ENCODE results near the gene CEMIP2.

The CEMIP2 gene

DNA sequence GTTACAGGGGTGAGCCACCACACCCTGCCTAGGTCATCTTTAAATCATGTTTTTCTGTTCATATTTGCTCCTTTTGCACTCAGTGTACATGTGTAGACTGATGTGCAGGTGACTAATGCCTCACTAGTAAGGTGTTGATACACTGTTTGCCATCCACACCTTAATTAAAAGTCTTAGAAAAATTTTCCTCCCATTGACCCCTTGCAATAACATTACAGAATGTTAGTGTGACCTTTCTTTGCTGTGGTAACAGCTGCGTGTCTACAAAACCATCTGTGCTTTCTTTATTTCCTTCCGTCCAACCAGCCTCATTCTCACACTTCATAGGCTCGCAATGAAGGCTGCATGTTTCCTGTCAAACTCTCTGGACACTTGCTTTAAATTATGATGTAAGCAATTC is 6.6 kb upstream of the CEMIP2 start:
- DNase-seq (ENCODE audit: low read depth in 2 of 2), result no peak

DNA sequence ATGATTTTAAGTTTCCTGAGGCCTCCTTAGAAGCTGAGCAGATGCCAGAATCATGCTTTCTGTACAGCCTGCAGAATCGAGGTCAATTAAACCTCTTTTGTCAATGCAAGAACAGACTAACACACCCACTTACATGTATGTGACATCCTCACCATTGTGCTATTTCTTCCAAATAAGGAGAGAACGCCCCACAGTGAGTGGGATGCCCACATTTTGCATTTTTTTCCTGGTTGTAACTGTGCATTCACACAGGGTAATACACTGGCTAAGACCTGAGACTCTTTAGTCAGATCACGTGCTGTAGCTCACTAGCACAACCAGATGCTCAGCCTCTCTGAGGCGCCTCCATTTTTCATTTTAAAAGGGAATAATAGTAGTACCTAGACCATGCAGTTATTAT is 4.4 kb upstream of the CEMIP2 start:
- no peak for DNase-seq (ENCODE audit: low read depth in 2 of 2)

DNA sequence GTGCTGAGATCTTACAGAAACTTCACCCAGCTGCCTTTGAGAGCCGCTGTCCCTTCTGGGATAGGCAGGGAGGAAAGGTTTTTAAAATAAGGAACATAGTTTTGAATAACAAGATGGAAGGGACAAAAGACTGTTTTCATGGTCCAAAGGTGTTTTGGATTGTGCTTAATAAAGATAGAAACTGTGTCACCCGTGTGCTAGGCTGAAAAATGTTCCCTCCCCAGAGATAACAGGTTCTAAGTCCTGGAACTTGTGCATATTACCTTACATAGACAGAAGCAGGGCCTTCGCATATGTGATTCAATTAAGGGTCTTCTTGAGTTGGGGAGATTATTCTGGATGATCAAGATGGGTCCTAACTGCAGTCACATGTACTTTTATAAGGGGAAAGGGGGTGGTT is 1.9 kb upstream of the CEMIP2 start:
- DNase-seq (ENCODE audit: low read depth in 2 of 2), result no peak

DNA sequence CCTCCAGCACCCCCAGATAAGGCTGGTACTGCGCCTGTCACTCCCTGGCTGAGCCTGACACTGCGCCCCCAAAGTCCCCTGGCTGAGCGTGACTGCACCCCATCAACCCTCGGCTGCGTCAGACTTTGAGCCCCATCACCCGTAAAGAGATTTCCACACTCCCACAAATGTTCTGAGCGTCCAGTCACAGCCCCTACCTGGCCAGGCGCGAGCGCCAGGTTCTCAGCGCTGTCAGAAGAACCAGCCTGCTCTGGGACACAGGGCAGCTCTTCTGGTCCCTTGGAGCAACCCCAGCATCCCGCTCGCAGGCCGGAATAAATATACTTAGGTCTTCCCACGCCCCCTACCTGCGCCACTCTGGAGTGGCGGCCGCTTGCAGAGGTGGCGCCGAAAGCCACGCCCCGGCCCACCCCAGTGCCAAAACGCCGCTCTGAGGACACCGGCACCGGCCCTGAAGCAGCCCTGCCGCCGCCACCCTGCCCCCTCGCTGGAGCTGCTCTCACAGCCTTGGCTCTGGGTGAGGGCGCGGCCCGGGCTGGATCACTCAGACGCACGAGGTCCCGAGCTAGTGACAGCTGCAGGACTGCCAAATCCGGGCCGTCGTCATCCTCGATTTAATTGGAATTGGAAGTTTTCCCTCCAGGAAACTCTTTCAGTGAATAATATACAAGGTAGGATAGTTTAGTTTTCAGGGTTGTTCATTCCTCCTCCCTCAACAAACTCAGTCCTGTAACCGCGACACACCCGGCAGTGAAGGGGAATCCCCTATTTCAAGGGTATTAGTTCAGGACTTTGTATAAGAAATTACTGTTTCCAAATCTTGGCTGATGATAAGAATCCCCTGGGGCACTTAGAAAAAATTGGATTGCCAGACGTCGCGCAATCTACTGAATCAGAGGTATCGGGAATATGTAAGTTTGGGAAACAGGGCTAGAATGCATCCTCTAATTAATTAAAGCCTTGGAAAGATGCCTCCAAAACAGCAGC is 1.2 kb upstream of the CEMIP2 start:
- DNase-seq (ENCODE audit: low read depth in 2 of 2), result no peak

DNA sequence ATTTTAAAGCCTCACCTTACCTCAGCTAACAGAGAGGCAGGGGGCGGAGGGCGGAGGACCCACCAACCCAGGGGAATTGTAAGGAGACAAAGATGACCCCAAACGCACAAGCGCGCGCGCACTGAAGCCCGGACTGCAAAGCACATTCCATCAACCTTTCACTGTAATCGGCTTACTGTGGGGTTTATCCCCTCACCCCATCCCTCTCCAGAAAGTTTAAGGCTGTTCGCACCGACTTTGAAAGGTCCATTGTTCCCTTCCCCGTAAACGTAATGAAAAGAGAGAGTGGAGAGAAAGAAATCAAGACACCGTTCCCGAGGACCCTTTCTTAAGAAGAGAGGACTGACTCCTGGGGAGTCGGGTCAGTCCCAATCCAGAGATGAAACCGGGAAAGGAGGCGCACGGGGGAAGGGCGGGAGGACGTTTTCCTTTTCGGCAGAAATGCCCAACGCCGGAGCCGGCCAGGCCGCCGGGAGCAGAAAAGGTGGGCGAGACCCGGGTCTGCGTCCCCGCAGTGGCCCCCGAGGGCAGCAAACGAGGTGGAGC is 464 bp downstream of the CEMIP2 start:
- DNase-seq (ENCODE audit: low read depth in 2 of 2), result no peak

DNA sequence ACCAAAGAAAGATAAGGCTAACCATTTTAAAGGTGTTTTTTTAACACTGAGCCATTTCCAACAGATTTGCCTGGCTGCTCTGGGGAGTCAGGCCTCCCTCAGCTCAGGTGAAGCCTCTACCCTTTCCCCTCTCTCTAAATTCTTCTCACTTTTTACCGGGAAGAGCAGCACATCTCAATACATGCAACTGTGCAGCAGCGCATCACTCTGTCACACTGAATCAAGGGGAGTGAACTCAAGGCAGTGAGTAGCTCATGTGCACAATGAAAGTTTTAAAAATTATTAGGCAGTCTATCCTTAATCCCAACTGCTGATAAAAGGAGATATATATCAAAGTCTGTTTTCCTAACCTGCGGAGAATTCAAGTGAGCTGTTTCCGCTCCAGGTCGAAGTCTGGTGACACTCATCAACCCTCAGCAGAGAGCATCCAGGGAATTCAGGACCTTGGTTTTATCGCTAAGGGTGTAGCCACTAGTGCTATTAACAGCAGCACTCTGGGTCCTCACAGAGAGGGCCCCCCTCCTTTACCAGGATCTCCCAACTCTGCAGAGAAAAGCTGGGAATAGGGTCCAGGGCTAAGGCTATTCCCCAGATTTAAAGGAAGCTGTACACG is 1.0 kb downstream of the CEMIP2 start:
- DNase-seq (ENCODE audit: low read depth in 2 of 2), result no peak

DNA sequence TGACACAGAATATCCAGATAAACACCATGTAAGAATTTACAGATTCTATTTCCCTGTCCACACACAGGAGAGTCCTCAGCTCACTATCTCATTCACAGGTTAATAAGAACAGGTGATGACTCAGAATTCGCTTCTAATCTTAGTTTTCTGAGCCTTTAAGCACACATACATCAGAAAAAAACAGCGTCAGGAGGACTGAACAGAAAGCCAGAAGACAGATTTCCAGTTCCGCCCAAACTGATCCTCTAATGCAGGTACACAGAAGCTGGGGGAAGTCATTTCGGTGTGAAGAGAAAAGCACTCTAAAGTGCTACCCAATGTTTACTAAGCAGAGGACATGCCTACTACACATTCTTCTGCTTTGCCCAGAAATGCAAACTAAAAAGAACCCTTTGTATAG is 1.6 kb downstream of the CEMIP2 start:
- no peak for DNase-seq (ENCODE audit: low read depth in 2 of 2)

DNA sequence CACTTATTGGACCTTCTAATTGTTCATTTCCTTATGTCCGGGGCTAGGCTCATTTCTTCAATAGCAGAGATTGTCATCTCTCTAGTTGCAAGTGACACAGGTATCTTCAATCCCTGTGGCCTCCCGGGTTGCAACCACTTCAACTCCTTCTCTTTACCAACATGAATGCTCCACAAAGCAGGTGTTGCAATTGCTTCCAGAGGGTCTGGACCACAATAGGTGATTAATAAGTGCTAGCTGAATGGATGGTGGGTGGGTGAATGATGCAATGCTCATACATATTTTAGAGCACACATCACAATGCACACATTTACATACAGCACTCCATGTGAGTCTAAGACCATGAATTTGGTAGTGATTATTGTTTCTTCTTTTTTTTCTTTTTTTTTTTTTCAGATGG is 2.6 kb downstream of the CEMIP2 start:
- peak; percentile 45 to 46 for DNase-seq (ENCODE audit: low read depth in 2 of 2)

DNA sequence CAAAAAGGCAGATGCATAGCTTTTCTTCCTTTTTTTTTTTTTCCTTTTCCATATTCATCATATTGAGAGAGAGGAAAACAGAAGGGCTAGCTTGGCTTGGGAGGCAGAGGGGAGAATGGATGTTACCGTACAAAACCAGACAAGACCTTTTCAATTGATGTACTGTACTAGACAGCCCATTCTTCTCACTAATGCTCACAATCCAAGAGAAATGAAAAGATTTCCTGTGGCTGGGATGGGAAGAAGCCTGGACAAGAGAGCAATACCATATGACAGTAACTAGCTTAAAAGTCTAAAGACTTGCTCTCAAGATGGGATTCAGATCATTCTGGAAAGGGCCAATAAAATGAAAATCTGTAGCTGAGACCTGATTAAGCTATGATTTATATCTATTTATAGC is 3.4 kb downstream of the CEMIP2 start:
- DNase-seq (ENCODE audit: low read depth in 2 of 2), result no peak

DNA sequence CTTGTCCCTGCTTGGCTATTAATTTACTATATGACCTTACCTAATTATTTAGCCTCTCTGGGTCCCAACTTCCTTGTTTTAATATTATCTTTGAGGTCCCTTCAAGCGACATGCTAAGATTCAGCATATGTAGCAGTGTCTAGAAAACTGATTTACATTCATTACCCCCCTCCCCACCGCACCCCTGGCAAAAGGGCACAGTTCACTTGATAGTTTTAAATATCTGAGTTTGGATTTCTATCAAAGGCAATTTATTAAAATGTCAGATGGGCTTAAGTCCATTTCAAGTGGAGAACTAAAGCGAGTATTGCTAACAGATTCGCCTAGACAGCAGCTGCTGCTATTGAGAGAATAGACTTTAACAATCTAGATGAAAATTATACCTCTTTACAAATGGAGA is 3.9 kb downstream of the CEMIP2 start:
- no peak for DNase-seq (ENCODE audit: low read depth in 2 of 2)

DNA sequence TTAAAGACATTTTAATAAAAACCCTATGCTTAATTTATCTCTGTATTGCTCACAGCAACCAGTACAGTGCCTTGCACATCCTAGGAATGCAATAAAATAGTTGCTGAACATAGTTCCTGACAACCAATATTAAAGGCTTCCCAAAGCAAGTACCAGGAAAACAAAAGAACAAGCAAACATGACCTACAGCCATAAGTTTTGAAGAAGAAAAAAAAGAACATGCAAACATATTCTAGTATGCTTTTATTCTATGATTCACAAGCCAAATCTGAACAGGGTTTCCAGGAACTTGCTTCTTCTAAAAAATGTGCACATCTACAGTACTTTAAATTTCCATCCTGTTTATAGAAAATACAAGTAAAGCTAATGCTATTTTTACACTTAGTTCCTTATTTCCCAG is 4.5 kb downstream of the CEMIP2 start:
- peak; percentile 70 for DNase-seq (ENCODE audit: low read depth in 2 of 2)

DNA sequence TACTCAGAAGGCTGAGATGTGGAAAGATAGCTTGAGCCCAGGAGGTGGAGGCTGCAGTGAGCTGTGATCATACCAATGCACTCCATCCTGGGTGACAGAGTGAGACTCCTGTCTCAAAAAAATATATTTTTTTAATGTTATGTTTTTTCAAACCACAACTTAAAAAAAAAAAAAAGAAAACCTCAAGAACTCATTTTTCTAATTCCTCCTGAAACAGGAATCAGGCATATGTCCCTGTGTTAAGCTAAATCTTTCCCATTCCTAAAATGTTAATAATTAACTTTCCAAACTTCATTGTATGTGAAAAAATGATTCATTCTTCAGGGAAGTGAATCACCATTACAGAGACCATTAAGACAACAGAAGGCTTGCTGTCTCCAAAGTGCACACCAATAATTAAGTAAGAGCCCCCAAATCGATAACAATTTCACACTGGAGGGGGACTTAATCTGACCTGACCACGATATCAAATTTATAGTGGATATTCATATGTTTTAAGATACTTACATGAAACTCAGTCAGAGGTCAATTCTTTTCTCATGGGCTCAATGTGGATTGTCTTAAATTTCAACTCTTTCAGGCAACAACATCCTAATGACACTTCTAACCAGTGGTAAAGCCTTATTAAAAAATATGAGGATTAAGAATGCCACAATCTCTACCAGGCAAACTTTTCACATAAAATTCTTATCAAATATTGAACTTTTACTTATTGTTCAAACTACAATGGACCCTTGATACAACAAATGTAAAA is 5.2 kb downstream of the CEMIP2 start:
- DNase-seq (ENCODE audit: low read depth in 2 of 2), result peak; percentile 82 to 84

DNA sequence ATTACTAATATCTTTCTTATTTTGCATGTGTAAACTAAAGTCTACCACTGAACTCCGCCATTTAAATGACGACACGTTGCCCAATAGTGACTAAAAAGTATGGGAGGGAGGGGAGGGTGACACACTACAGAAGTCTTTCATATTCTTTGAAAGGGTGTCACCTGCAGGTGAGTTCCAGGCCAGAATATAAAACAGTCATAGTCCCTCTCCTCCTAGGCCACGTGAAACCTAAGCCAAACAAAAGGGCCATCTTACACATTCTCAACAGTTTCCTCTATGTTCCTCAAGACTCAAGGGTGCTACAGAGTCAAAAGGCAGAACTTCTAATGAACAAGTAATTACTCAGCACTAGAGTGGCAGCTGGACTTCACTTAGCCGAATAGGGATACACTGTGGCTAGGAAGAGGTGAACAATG is 6.4 kb downstream of the CEMIP2 start:
- DNase-seq (ENCODE audit: low read depth in 2 of 2), result no peak

DNA sequence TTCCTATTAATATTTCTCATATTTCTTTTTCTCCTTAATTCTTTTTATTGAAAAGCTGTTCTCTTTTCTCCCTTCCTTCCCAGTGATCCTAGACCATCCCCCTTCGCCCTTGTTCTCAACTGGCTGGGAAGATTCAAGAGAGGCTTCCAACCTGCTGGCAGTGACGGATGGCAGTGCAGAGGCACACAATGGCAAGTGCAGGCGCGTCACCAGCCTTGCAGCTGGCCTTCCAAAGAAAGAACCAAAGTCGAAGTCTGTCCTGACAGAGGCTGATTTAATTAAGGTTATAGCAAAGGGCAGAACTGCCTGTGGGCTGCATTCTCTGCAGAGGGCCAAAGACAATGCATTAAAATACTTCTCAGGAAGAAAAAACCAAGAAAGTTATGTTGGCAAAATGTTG is 7.4 kb downstream of the CEMIP2 start:
- DNase-seq (ENCODE audit: low read depth in 2 of 2), result no peak

DNA sequence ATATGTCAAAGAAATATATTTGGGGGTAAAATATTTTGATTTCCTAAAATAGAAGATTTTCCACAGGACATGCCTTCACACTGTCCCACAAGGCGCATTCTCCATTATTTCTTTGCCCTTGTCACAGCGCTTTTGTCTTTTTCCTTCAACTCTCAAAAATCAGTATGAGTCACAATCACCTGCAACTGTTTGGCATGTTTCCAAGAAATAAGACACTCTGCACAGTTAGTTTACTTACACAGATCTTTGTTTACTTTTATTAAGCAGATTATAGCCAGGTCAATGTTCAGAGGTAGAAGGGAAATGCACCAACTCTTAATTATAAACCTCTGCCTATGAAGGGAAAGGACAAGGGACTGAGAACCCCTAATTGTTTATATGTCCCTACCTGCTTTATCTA is 9.5 kb downstream of the CEMIP2 start:
- no peak for DNase-seq (ENCODE audit: low read depth in 2 of 2)

DNA sequence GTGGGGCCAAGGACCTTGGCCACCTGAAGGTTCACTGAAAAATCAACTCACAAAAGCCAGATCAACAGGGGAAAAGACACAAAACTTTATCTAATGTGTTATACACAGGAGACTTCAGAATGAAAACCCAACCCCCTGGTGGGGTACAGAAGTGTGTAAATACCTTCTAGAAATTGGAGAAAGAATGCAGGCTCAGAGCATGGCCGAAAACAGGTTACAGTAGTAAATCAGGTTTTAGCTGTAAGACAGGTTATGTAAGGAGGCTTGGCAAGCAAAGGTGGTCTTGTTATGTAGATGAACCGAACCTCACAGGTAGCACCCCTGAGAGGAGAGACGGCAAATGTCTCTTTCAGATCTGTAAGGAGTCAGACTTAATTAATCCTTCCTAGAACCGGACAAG is 10.0 kb downstream of the CEMIP2 start:
- no peak for DNase-seq (ENCODE audit: low read depth in 2 of 2)

DNA sequence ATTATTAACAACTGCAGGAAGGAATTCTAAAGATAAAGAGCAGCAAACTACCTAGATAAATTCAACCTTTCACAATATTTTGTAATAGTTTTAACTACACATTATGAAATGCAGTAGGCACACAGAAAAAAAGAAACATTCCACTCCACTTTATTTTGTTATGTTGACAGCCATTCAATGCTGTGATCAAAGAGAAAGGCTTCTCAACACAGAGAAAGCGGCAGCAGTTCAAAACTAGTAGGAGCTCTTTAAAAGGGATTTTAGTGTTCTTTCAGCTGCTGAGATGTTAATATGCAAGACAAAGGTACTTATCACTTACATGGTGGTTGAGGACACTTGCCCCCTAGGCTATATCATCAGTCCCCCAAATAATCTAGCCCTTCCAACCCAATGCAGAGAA is 11.6 kb downstream of the CEMIP2 start:
- DNase-seq (ENCODE audit: low read depth in 2 of 2), result no peak

DNA sequence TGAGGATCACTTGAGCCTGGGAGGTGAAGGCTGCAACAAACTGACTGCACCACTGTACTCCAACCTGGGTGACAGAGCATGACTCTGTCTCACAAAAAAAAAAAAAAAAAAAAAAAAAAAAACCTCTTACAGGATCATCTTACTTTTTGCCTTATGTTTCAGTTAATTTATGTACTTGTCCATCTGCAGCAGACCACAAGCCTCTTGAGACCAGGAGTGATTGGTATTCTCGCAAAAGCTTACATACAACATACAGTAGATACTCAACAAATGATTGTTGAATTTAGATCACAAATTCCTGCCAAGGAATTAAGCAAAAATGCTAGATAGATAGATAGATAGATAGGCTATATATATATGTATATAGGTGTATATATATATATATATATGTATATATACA is 12.4 kb downstream of the CEMIP2 start:
- no peak for DNase-seq (ENCODE audit: low read depth in 2 of 2)

DNA sequence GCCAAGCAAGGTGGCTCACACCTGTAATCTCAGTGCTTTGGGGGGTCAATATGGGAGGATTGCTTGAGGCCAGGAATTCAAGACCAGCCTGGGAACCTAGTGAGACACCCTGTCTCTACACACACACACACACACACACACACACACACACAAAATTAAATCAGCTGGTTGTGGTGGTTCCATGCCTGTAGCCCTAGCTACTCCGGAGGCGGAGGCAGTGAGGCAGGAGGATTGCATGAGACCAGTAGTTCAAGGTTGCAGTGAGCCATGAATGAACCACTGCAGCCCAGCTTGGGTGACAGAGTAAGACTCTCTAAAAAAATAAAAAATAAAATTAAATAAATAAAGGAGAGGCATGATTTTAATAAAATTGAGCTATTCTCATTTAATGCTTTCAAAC is 13.1 kb downstream of the CEMIP2 start:
- no peak for DNase-seq (ENCODE audit: low read depth in 2 of 2)

DNA sequence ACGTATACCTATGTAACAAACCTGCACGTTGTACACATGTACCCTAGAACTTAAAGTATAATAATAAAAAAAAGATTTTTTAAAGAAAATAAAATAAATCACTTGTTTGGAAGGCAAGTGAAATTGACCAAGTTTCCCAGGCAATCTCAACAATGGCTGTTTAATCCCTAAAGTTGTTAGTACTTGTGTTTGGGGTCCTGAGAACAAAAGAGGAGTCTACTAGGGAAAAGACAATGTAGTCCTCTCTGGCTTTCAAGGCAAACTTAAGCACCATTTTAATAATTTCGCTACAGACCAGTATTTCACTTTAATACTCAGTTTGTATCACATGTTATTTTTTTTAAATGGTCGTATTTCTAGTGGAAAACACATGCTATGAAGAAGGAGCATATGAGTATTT is 14.2 kb downstream of the CEMIP2 start:
- no peak for DNase-seq (ENCODE audit: low read depth in 2 of 2)

DNA sequence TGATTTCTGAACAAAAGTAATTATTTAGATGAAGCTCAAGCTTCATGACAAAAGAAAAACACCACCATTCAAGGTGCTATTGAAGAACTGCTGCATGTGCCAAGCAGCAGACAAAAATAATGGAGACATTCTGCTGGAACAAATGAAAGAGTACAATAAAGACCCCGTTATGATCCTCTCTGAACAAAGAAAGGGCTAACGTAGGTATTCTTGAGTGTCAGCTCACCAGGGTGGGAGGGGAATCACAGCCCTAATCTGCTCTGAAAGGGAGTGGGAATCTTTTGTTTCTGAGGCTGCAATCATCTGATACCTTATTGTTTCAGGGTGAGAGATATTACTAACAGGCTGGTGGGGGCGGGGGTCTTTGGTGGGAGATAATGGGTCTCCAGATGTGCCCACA is 15.4 kb downstream of the CEMIP2 start:
- DNase-seq (ENCODE audit: low read depth in 2 of 2), result no peak

DNA sequence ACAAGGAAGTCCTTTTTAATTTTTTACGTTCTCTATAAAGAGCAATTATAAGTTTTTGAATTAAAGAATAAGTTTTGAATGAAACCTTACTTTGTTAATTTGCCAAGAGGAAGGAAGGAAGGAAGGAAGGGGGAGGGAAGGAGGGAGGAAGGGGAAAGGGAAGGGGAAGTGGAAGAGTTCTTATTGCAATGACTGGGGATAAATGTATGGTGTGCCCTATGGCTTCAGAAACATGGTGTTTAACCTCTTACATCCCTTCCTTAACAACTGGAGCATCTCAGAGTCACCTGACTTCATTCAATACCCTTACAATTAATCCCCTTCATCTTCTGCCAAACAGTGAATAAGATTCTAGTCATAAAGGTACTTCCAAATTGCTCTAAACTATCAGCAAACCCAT is 16.0 kb downstream of the CEMIP2 start:
- no peak for DNase-seq (ENCODE audit: low read depth in 2 of 2)

Data from fibroblast of skin of left quadriceps (primary cell).